ENCODE measurements around the gene TMA7. TPM values are rescaled to one million over a fixed set of nuclear protein-coding genes. Genes with fewer than 3 reads are reported as not detected.
A peak's percentile ranks its signal among the peaks of the same experiment; 100 is the strongest.

The TMA7 gene
- total and polyA plus RNA-seq, 10 of the 15 experiments (the other 5 are each of a cell fraction or from before 2014, with no cell fraction given), result 319 to 1,760 (median 752) TPM

DNA sequence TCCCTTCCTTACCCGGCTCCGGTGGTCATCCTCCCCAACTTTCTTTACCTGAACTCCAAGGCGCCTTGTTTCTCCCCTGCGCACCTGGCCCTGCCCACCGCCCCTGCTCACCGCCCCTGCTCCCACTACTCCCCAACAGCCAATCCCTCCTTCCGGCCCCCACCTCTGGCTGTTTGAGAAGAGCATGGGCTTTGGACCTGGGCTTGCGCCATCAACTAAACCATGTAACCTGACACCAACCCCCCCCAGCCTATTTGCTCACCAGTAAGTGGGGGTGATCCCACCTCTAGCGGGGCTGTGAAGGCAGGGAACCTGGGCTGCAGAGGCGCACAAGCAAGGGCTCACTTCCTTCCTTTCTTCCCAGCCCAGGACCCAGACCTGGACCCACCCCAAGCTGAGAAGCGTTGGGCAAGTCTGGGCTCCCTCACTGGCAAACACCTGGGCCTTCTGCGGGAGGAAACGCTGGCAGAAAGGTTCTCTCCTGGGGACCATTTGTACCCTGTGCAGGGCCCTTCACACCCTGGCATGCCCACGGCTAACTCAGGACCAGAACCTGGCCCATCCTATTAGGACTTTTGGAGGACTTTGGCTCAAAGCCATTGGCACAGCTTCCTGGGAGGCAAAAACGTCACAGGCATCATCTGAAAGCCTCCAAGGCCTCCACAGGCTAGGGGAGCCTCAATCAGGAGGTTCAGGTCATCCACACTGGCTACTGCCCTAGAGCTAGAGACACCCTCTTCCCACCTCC lies 9.9 kb upstream of the TMA7 start, which contains the start of gene PLXNB1:
PLXNB1 (minus strand) TSS at position 127 of the 748 bp plus-strand sequence. CDS start 5,475 bp downstream, outside the sequence.
- no peaks in the 10 kb centered on the region for H3K9me3 ChIP-seq (replicated peaks; ENCODE audit: control insufficient read depth, insufficient read depth, low read length)
- ChIA-PET CTCF (interaction anchor here (0.7 to 12.5 kb wide), 3 partner anchors 10 to 29 kb away, joined by 3 to 757 read pairs (median 9); partner anchors contain the start of genes CCDC51 and TMA7), SMC1A (ENCODE audit: uncharacterized antibody, unreplicated experiment) (interaction anchor here (1.2 to 11.5 kb wide), 2 partner anchors 28 to 29 kb away, joined by 4 to 287 read pairs; no protein-coding TSS in a partner anchor), POLR2A (interaction anchor here (0.5 kb wide), 1 partner anchor 1447 kb away, joined by 4 read pairs; no protein-coding TSS in a partner anchor), RAD21 (ENCODE audit: unreplicated experiment) (interaction anchor here (0.6 to 1.8 kb wide), 2 partner anchors 10 to 29 kb away, joined by 3 to 6 read pairs; partner anchors contain the start of genes CCDC51 and TMA7)
- DNase-seq (ENCODE audit: low read depth, low spot score) (no peak), ATAC-seq (no peak), FAIRE-seq (no peak)
- peaks cover 27% of the 10 kb centered on the region for H3K4me1 ChIP-seq (ENCODE audit: control insufficient read depth, insufficient read depth, low read length)
- TF ChIP-seq, protein P1, sequence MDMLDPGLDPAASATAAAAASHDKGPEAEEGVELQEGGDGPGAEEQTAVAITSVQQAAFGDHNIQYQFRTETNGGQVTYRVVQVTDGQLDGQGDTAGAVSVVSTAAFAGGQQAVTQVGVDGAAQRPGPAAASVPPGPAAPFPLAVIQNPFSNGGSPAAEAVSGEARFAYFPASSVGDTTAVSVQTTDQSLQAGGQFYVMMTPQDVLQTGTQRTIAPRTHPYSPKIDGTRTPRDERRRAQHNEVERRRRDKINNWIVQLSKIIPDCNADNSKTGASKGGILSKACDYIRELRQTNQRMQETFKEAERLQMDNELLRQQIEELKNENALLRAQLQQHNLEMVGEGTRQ (IDR thresholded peaks at IDR 0.05; ENCODE audit: borderline replicate concordance, low read depth, low read length), result no peak
- TF ChIP-seq ESRRA (IDR thresholded peaks at IDR 0.05; ENCODE audit: low read length) (no peak), GABPA (IDR thresholded peaks at IDR 0.05; ENCODE audit: low read depth) (no peak)
- TF ChIP-seq, protein P2, sequence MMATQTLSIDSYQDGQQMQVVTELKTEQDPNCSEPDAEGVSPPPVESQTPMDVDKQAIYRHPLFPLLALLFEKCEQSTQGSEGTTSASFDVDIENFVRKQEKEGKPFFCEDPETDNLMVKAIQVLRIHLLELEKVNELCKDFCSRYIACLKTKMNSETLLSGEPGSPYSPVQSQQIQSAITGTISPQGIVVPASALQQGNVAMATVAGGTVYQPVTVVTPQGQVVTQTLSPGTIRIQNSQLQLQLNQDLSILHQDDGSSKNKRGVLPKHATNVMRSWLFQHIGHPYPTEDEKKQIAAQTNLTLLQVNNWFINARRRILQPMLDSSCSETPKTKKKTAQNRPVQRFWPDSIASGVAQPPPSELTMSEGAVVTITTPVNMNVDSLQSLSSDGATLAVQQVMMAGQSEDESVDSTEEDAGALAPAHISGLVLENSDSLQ (IDR thresholded peaks at IDR 0.05), result no peak
- 55% methylated on average over 13 of the region's 15 CpGs for WGBS (ENCODE audit: insufficient coverage, insufficient replicate concordance, low lambda C conversion rate, missing lambda C conversion rate)
- no peaks in the 10 kb centered on the region for H4K20me1 ChIP-seq (ENCODE audit: control insufficient read depth, insufficient read depth)
- no peaks in the 10 kb centered on the region for H3K79me2 ChIP-seq (ENCODE audit: control insufficient read depth, insufficient read depth, low read length)
- BruUV-seq (replicated peaks), result no TSS peak
- H2AFZ ChIP-seq (ENCODE audit: control insufficient read depth, low read depth, low read length), result peak within 1 kb of the TSS; percentile 77
- H3K27me3 ChIP-seq (replicated peaks in 1 of 2; ENCODE audit: control insufficient read depth in 2 of 2, insufficient read depth in 2 of 2, low read length in 1 of 2), result no peaks in the 10 kb centered on the region
- H3K9ac ChIP-seq (ENCODE audit: control insufficient read depth, insufficient read depth, low read length), result peak within 1 kb of the TSS; percentile 60; the same call in 1 of the 2 replicates
- peak within 1 kb of the TSS; percentile 77 for H3K4me2 ChIP-seq (ENCODE audit: control insufficient read depth, insufficient read depth)
- intact Hi-C loops (cut with micrococcal nuclease; ENCODE audit: unreplicated experiment), result no loop called here
- peaks cover 2 to 16% of the 10 kb centered on the region in 2 experiments; a peak in 2 of 4 replicates for H3K36me3 ChIP-seq (ENCODE audit: control insufficient read depth in 2 of 2, insufficient read depth in 2 of 2, low read length in 1 of 2)
- in situ Hi-C loops (cut with MboI), result no loop called here
- peak within 1 kb of the TSS; percentile 68 for H3K4me3 ChIP-seq
- H3K27ac ChIP-seq (ENCODE audit: control insufficient read depth, insufficient read depth), result no peak within 1 kb of the TSS

Measured in GM12878 (cell line).